Heart left ventricle (tissue), 16 donors: Measurements from ENCODE around the gene STAT3. TPM values are rescaled to one million over a fixed set of nuclear protein-coding genes. Genes with fewer than 3 reads are reported as not detected.
A peak's percentile ranks its signal among the peaks of the same experiment; 100 is the strongest.

ENCODE experiments used
- ATAC-seq, 4 donors: fragments of 200-7000 bp; cut with Tn5 transposase; one replicate each; pipeline ENCODE4 v1.9.1; 2020 to 2022; ENCODE audit warnings: moderate library complexity in 4 of 4, mild to moderate bottlenecking in 3 of 4, moderate number of reproducible peaks in 1 of 4
- DNase-seq, 5 donors: peaks; one replicate each; pipeline ENCODE4 v3.0.0-alpha.2; 2020
- H3K27ac ChIP-seq, 12 donors: fragments of 200-600 bp; sonication (generic) in 4 of 12; one replicate each; pipeline versions ENCODE4 v1.5.0 to v1.8.0; 2016 to 2022; ENCODE audit warnings: mild to moderate bottlenecking in 2 of 12
- H3K27me3 ChIP-seq, 9 donors: fragments of 200-600 bp; sonication (generic) in 2 of 9; one replicate each; pipeline versions ENCODE4 v1.5.1 to v1.8.0; 2016 to 2022; ENCODE audit warnings: mild to moderate bottlenecking in 3 of 9
- H3K36me3 ChIP-seq, 9 donors: fragments of 200-600 bp; sonication (generic) in 2 of 9; one replicate each; pipeline versions ENCODE4 v1.5.0 to v1.8.0; 2018 to 2022; ENCODE audit warnings: mild to moderate bottlenecking in 2 of 9
- H3K4me1 ChIP-seq, 12 donors: fragments of 200-600 bp; sonication (generic) in 4 of 12; one replicate each; pipeline versions ENCODE4 v1.5.0 to v1.8.0; 2016 to 2022; ENCODE audit warnings: mild to moderate bottlenecking in 3 of 12
- H3K4me3 ChIP-seq, 12 donors: fragments of 200-600 bp; sonication (generic) in 4 of 12; one replicate each; pipeline versions ENCODE4 v1.5.0 to v1.8.0; 2017 to 2022; ENCODE audit warnings: mild to moderate bottlenecking in 9 of 12, moderate library complexity in 4 of 12
- H3K9me3 ChIP-seq, 12 donors: fragments of 200-600 bp; sonication (generic) in 4 of 12; one replicate each; pipeline versions ENCODE4 v1.5.0 to v1.8.0; 2016 to 2022; ENCODE audit warnings: mild to moderate bottlenecking in 1 of 12
- POLR2A ChIP-seq, 2 donors: fragments of 450-650 bp; IDR thresholded peaks; one replicate each; pipeline ENCODE4 v1.6.1; 2017; ENCODE audit warnings: antibody characterized with exemption in 2 of 2, mild to moderate bottlenecking in 2 of 2, moderate library complexity in 2 of 2
- WGBS, 4 donors: extraction: QIAGEN DNeasy Blood & Tissue Kit in 2 of 4; methylation state at CpG; one replicate each; pipeline versions ENCODE4 v1.1.5 to v1.1.7; 2013 to 2018; 5-methylcytosine and 5-hydroxymethylcytosine counted together
- intact Hi-C, 10 donors: fragments of 100-400 bp; cut with DNase I; formaldehyde crosslinking; loops; one replicate each; pipeline versions ENCODE4 v1.11.1 to v1.14.2; 2022
- polyA plus RNA-seq, 2 donors: library from polyadenylated mRNA; stranded (reverse); fragments of 200-250 nt; gene quantifications; one replicate each; pipeline ENCODE4 v1.2.3, GENCODE V29; 2013
- total RNA-seq, 9 donors: library from RNA; depleted of rRNA in 2 of 9; stranded (reverse); fragments of >200 nt in 2 of 9; fragmentation: NEBNext Ultra II Directional in 3 of 9; extraction: Animal tissue kit (Norgen Biotek cat#: 25700) in 3 of 9; gene quantifications; one replicate each; pipeline versions ENCODE4 v1.1.0 to v1.2.4, GENCODE V29; 2016 to 2023
- TF ChIP-seq, protein P1 (sequence below), 12 donors: fragments of 200-600 bp; sonication (generic) in 4 of 12; IDR thresholded peaks; one replicate each; pipeline versions ENCODE4 v1.5.0 to v1.8.0; 2018 to 2022; ENCODE audit warnings: antibody characterized with exemption in 12 of 12, mild to moderate bottlenecking in 5 of 12
- donor health status: ischemic (EF 13 %, LVEDD 7.1; RV severe dilation, severe dysfunction).
- donor health status: healthy with polysubstance abuse.
- donor health status: DM: no; HTN: yes; CAD: no.
- donor health status: DM: no; HTN: no; CAD: no.
- donor health status: ischemic (EF 25% LVEDD 6.9; RV normal size, moderate dysfunction).
- donor health status: ischemic (EF 25% LVEDD 5.7; RV mildly dilated, moderate dysfunction).
- donor health status: healthy.
- donor health status: DM: yes; HTN: yes; CAD: no.
- donor health status: ischemic (EF 35%, LVEDD 5.7; RV mildly dilated, moderate dysfunction).
- donor health status: nonischemic (EF 11% LVEDD 7.7; RV severe dilation, severe dysfunction).
- donor health status: DM: yes; HTN: yes; CAD: no.
- donor health status: PGD.
- donor health status: ischemic (EF 29% LVEDD 5.4; RV normal size, mild dysfunction).
- donor health status: nonischemic (EF 23%, LVEDD 6.1; RV moderate dilation, normal function).

STAT3 gene
- total and polyA plus RNA-seq, 11 donors = 36.0 to 614 (median 148) TPM

DNA sequence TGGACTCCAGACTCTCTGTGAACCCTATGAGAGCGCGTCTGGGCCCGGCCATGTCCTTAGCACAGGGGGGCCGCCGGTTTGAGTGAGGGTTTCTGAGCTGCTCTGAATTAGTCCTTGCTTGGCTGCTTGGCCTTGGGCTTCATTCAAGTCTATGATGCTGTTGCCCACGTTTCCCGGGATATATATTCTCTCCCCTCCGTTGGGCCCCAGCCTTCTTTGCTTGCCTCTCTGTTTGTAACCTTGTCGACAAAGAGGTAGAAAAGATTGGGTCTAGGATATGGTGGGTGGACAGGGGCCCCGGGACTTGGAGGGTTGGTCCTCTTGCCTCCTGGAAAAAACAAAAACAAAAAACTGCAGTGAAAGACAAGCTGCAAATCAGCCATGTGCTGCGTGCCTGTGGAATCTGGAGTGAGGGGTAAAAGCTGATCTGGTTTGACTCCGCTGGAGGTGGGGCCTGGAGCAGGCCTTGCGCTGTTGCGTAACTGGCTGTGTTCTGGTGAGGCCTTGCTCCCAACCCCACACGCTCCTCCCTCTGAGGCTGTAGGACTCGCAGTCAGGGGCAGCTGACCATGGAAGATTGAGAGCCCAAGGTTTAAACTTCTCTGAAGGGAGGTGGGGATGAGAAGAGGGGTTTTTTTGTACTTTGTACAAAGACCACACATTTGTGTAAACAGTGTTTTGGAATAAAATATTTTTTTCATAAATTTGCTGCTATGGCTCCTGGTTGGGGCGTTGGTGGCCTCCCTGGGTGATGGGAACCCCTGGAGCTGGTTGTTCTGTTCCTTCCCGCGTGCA is 76.8 kb downstream of the STAT3 start:
- H3K27me3 ChIP-seq = no peaks in the 10 kb centered on the region
- H3K9me3 ChIP-seq = no peaks in the 10 kb centered on the region
- DNase-seq (peak; percentile 87 to 94 (median 90)), ATAC-seq (peak; percentile 84 to 93 (median 92))
- H3K4me1 ChIP-seq = peaks cover 4 to 45% (median 24%) of the 10 kb centered on the region in 12 donors
- H3K4me3 ChIP-seq = peak overlapping the region in 2 of 12 donors; percentile 17 to 44
- TF ChIP-seq, protein P1, sequence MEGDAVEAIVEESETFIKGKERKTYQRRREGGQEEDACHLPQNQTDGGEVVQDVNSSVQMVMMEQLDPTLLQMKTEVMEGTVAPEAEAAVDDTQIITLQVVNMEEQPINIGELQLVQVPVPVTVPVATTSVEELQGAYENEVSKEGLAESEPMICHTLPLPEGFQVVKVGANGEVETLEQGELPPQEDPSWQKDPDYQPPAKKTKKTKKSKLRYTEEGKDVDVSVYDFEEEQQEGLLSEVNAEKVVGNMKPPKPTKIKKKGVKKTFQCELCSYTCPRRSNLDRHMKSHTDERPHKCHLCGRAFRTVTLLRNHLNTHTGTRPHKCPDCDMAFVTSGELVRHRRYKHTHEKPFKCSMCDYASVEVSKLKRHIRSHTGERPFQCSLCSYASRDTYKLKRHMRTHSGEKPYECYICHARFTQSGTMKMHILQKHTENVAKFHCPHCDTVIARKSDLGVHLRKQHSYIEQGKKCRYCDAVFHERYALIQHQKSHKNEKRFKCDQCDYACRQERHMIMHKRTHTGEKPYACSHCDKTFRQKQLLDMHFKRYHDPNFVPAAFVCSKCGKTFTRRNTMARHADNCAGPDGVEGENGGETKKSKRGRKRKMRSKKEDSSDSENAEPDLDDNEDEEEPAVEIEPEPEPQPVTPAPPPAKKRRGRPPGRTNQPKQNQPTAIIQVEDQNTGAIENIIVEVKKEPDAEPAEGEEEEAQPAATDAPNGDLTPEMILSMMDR (IDR thresholded peaks at IDR 0.05) = no peak
- TF ChIP-seq POLR2A (IDR thresholded peaks at IDR 0.05) = no peak
- WGBS, 4 donors = 56 to 62% (median 60%) methylated on average over 19 of the region's 19 CpGs
- H3K27ac ChIP-seq = peak overlapping the region; percentile 55 to 92 (median 76)
- intact Hi-C loops = loop anchor here in 2 of 10 donors (5.0 to 10.0 kb wide), 2 partner anchors 211 to 287 kb away; partner anchors contain the start of gene NKIRAS2 (in 1 of the 2)
- peaks cover 0 to 97% (median 67%) of the 10 kb centered on the region in 9 donors for H3K36me3 ChIP-seq

DNA sequence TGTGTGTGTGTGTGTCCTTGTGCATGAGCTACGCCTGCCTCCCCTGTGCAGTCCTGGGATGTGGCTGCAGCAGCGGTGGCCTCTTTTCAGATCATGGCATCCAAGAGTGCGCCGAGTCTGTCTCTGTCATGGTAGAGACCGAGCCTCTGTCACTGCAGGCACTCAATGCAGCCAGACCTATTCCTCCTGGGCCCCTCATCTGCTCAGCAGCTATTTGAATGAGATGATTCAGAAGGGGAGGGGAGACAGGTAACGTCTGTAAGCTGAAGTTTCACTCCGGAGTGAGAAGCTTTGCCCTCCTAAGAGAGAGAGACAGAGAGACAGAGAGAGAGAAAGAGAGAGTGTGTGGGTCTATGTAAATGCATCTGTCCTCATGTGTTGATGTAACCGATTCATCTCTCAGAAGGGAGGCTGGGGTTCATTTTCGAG is 77.4 kb downstream of the STAT3 start:
- H3K36me3 ChIP-seq = peaks cover 0 to 97% (median 67%) of the 10 kb centered on the region in 9 donors
- DNase-seq (no peak), ATAC-seq (no peak)
- no peak for TF ChIP-seq POLR2A (IDR thresholded peaks at IDR 0.05)
- TF ChIP-seq, protein P1 (IDR thresholded peaks at IDR 0.05) = no peak
- no peaks in the 10 kb centered on the region for H3K9me3 ChIP-seq
- no peak overlapping the region for H3K4me3 ChIP-seq
- peaks cover 4 to 42% (median 24%) of the 10 kb centered on the region in 12 donors for H3K4me1 ChIP-seq
- intact Hi-C loops = loop anchor here in 2 of 10 donors (5.0 to 10.0 kb wide), 2 partner anchors 212 to 286 kb away; partner anchors contain the start of gene NKIRAS2 (in 1 of the 2)
- H3K27me3 ChIP-seq = no peaks in the 10 kb centered on the region
- H3K27ac ChIP-seq = peak overlapping the region; percentile 55 to 92 (median 76)
- WGBS, 4 donors = 76 to 91% (median 79%) methylated on average over 9 of the region's 9 CpGs

DNA sequence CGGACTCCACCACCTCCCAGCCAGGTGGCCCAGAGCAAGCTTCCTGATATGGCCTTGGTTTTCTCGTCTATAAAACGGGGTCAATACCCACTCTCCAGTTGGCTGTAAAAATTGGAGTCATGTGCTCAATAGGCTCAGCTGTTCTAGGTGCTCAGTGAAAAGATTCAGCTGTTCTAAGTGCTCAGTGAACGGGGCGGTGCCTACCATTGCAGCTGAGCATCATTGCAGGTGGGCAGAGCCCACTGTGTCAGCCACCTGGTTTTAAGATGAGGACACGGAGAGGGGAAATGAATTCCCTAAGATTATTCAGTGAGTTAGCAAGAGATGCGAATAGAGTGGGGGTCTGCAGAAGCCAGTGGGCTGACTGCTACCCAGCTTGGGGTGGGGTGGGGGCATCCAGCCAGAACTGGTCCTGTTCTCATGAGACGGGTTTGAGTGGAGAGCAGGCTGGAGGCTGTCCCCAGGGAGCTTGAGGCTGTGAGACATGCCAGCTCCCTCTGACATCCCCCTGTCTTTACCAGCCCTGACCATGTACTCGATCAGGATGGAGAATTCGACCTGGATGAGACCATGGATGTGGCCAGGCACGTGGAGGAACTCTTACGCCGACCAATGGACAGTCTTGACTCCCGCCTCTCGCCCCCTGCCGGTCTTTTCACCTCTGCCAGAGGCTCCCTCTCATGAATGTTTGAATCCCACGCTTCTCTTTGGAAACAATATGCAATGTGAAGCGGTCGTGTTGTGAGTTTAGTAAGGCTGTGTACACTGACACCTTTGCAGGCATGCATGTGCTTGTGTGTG is 78.1 kb downstream of the STAT3 start:
- Histone ChIP-seq H3K4me1 (peaks cover 4 to 36% (median 24%) of the 10 kb centered on the region in 12 donors), H3K27ac (peak overlapping the region in 3 of 12 donors; percentile 62 to 92 (median 70)), H3K4me3 (no peak overlapping the region), H3K9me3 (no peaks in the 10 kb centered on the region), H3K36me3 (peaks cover 0 to 97% (median 66%) of the 10 kb centered on the region in 9 donors), H3K27me3 (no peaks in the 10 kb centered on the region)
- DNase-seq = no peak
- ATAC-seq = no peak
- WGBS, 4 donors = 83 to 85% (median 84%) methylated on average over 19 of the region's 19 CpGs
- intact Hi-C loops = loop anchor here in 2 of 10 donors (5.0 to 10.0 kb wide), 2 partner anchors 212 to 285 kb away; partner anchors contain the start of gene NKIRAS2 (in 1 of the 2)
- TF ChIP-seq, protein P1 (IDR thresholded peaks at IDR 0.05) = no peak
